LNCAP (cell line): ENCODE results near the gene MAP3K20.

ENCODE experiments used
- TF ChIP-seq, protein P1 (sequence below): fragments of 450-650 bp; IDR thresholded peaks from 2 replicates; pipeline ENCODE4 v1.5.1; 2017; ENCODE audit warnings: mild to moderate bottlenecking

Gene MAP3K20

DNA sequence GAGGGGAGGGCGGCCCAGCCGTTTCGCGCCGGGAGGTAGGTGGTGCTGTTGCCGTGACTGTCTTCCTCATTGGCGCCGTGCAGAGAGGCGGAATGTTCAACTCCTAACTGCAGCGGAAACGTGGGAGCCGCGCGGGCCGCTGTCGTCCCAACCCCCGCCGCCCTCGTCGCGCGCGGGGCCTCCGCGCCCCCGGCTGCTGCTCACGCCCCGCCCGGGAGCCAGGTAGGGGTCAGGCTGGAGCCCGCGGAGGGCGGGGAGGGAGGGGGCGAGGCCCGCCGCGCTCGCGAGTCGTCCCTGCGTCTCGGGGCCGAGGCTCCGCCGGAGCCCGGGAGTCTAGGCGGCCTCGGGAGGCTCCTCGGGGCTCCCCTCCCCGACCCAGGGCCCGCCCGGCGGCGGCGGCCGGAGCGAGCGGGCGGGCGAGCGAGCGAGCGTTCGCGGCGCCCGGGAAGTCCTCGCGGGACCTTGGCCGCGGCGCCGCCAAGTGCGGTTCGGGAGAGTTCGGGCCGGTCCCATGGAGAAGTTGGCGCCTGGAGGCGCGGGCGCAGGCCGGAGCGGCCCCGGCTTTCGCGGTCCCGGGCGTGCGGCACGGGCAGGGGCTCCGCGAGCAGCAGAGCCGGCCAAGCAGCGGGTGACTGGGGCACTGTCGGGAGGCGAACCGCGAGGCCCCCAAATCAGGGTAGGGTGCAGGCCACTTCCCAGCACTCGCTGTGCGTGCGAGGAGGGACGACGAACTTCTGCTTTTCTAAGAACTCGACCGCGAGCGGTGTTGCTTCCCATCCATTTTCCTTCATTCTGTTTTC, at the start of gene MAP3K20:
Gene MAP3K20, plus strand, starts transcription at position 66 of the 800 bp plus-strand sequence. CDS start 15,186 bp downstream, outside the sequence.
- TF ChIP-seq, protein P1, sequence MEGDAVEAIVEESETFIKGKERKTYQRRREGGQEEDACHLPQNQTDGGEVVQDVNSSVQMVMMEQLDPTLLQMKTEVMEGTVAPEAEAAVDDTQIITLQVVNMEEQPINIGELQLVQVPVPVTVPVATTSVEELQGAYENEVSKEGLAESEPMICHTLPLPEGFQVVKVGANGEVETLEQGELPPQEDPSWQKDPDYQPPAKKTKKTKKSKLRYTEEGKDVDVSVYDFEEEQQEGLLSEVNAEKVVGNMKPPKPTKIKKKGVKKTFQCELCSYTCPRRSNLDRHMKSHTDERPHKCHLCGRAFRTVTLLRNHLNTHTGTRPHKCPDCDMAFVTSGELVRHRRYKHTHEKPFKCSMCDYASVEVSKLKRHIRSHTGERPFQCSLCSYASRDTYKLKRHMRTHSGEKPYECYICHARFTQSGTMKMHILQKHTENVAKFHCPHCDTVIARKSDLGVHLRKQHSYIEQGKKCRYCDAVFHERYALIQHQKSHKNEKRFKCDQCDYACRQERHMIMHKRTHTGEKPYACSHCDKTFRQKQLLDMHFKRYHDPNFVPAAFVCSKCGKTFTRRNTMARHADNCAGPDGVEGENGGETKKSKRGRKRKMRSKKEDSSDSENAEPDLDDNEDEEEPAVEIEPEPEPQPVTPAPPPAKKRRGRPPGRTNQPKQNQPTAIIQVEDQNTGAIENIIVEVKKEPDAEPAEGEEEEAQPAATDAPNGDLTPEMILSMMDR: peak; percentile 45; the same call in 1 of the 2 replicates

DNA sequence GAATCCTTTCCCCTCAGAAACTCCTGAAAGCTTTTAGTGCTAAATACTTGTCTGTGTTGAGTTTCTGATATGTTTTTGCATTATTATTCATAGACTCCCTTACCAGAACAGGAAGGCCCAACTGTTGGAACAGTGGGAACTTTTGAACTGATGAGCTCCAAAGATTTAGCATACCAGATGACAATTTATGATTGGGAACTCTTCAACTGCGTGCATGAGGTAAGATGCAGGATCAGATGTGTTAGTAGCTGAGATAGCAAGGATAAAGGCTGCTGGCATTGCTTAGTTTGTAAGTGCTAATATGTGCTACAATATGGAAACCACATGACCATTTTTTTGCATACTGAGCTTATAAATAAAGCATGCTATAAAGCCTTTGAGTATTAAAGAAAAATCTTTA, 49.2 kb upstream of the MAP3K20 start:
- TF ChIP-seq, protein P1: no peak

DNA sequence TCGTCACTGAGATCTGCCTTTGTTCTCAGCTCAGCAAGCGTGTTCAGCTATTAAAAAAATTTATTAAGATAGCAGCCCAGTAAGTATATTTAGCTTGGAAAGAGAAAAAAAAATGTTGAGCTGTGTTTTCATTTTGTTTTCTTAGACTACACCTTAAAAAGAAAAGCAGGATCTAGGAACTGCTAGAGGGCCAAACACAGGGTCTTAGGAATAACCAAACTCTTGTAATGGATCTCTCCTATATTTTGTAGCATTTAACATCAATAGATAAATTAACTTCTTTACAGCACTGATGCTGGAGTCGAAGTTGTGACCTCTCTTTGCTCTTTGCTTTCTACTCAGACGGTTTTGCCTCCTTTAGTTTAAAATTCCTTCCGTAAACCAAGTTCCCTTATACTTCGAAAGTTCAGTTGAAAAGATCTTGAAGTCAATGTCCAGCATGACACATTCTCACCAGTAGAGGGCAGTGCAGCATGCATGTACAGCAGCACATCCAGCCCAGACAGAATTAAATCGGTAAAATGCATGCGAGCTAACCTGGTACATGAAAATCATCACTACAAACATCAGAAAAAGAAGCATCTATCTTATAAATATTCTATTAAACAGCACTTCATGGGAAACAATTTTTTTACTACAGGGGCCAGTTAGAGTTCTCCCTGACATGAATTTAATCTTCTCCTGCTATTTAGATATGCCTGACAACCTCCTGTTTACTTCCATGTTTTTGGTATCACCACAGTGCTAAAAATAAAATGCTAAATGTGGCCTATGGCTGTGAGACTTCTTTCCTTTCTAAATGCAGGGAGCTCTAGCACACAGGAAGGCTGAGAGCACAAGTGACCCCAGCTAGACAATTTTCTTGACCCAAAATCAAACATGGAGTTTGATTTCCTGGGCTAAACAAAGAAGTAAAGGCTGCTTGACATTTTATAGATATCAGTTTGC, 48.2 kb upstream of the MAP3K20 start:
- TF ChIP-seq, protein P1: peak; percentile 81

GRCh38 chr2:173028141-173028540, 47.5 kb upstream of the MAP3K20 start:
- TF ChIP-seq, protein P1: no peak

GRCh38 chr2:173028671-173029070, 47.0 kb upstream of the MAP3K20 start:
- TF ChIP-seq, protein P1: no peak

- TF ChIP-seq, protein P1: no peak
Measured at GRCh38 chr2:173030561-173031490, 44.8 kb upstream of the MAP3K20 start.

GRCh38 chr2:173032032-173032431, 43.6 kb upstream of the MAP3K20 start:
- TF ChIP-seq, protein P1: no peak
